Endothelial cell of umbilical vein (primary cell): ENCODE results near the gene SFT2D2. TPM values are rescaled to one million over a fixed set of nuclear protein-coding genes. Genes with fewer than 3 reads are reported as not detected.
A peak's percentile ranks its signal among the peaks of the same experiment; 100 is the strongest.

ENCODE experiments used
- BruUV-seq: library from RNA; stranded (reverse); fragments of 400-500 nt; replicated peaks from 2 replicates; lab custom pipeline; 2021; lab: Mats Ljungman, UMichigan
- CTCF ChIA-PET: fragments of 300-600, 350-600 bp; sonication (Branson Sonifier 250); formaldehyde crosslinking; loops from one replicate; lab custom pipeline; 2021; ENCODE audit warnings: antibody characterized with exemption, inconsistent platforms; lab: Charles Lee
- POLR2A ChIA-PET: fragments of 300-600, 350-600 bp; sonication (Branson Sonifier 250); formaldehyde crosslinking; loops from one replicate; lab custom pipeline; 2021; ENCODE audit warnings: antibody characterized with exemption, inconsistent platforms; lab: Charles Lee
- DNase-seq: peaks from one replicate; pipeline ENCODE4 v3.0.0-alpha.2; 2011; ENCODE audit warnings: low read depth, low spot score
- FAIRE-seq: peaks from 2 replicates; lab custom pipeline; 2011; peaks lifted over from hg19 to GRCh38; lab: Jason Lieb, UNC
- H2AFZ ChIP-seq: 2 replicates; pipeline ENCODE4 v1.6.0; 2012; ENCODE audit warnings: low read depth, low read length, control low read depth, inconsistent platforms
- H3K27ac ChIP-seq: 2 replicates; pipeline ENCODE4 v1.5.1; 2011; ENCODE audit warnings: low read depth, mild to moderate bottlenecking, control low read depth, low read length, moderate library complexity; ENCODE audit not compliant: insufficient read depth
- H3K27me3 ChIP-seq, 2 experiments: 2 replicates each; pipeline versions ENCODE4 v1.6.0 to v1.6.1; 2011; ENCODE audit warnings: low read length in 2 of 2, mixed read lengths in 1 of 2; ENCODE audit not compliant: control insufficient read depth in 2 of 2, insufficient read depth in 2 of 2
- H3K36me3 ChIP-seq, 2 experiments: 2 replicates in 1 of 2; 3 replicates in 1 of 2; pipeline ENCODE4 v1.5.1; 2011; ENCODE audit warnings: low read length in 2 of 2, mild to moderate bottlenecking in 1 of 2, moderate library complexity in 1 of 2; ENCODE audit not compliant: control insufficient read depth in 2 of 2, insufficient read depth in 2 of 2; ENCODE audit errors: extremely low read depth in 1 of 2
- H3K4me1 ChIP-seq: 3 replicates; pipeline ENCODE4 v1.5.1; 2011; ENCODE audit warnings: mild to moderate bottlenecking, low read length; ENCODE audit not compliant: control insufficient read depth, insufficient read depth; ENCODE audit errors: extremely low read depth
- H3K4me2 ChIP-seq: 2 replicates; pipeline ENCODE4 v1.6.1; 2011; ENCODE audit warnings: low read length, control low read depth, mixed read lengths; ENCODE audit not compliant: insufficient read depth
- H3K4me3 ChIP-seq, 3 experiments: fragments of 200-600 bp in 1 of 3; sonication (generic), shearing (Covaris generic) in 1 of 3; replicated peaks in 1 of 3; 2 replicates each; pipeline ENCODE4 v1.5.1; 2011 to 2016; ENCODE audit warnings: control low read depth in 3 of 3, low read length in 3 of 3, mild to moderate bottlenecking in 2 of 3, inconsistent platforms in 1 of 3, low read depth in 1 of 3, moderate library complexity in 1 of 3; ENCODE audit not compliant: insufficient read depth in 1 of 3
- H3K79me2 ChIP-seq: 2 replicates; pipeline ENCODE4 v1.6.0; 2012; ENCODE audit warnings: low read length, inconsistent platforms; ENCODE audit not compliant: control insufficient read depth, insufficient read depth
- H3K9ac ChIP-seq: replicated peaks from 2 replicates; pipeline ENCODE3; 2011; ENCODE audit warnings: low read length, control low read depth; ENCODE audit not compliant: insufficient read depth; ENCODE audit errors: extremely low read depth
- H3K9me1 ChIP-seq: replicated peaks from 3 replicates; pipeline ENCODE4 v1.6.0; 2011; ENCODE audit warnings: mild to moderate bottlenecking, low read length; ENCODE audit not compliant: control insufficient read depth, insufficient read depth; ENCODE audit errors: extremely low read depth
- H3K9me3 ChIP-seq: replicated peaks from 2 replicates; pipeline ENCODE4 v1.5.1; 2012; ENCODE audit warnings: low read length, inconsistent platforms; ENCODE audit not compliant: control insufficient read depth, insufficient read depth
- H4K20me1 ChIP-seq: replicated peaks from 2 replicates; pipeline ENCODE3; 2011; ENCODE audit warnings: mild to moderate bottlenecking, low read length; ENCODE audit not compliant: control insufficient read depth, insufficient read depth; ENCODE audit errors: extremely low read depth
- CTCF ChIP-seq, 2 donors: IDR thresholded peaks; 1 replicate in 1 of 2; 2 replicates in 1 of 2; pipeline ENCODE4 v1.5.1; 2011; ENCODE audit warnings: low read length in 2 of 2, mild to moderate bottlenecking in 2 of 2, moderate library complexity in 2 of 2, control low read depth in 1 of 2, inconsistent platforms in 1 of 2, low read depth in 1 of 2; ENCODE audit not compliant: insufficient read depth in 1 of 2; ENCODE audit errors: extremely low read depth in 1 of 2
- EZH2 ChIP-seq: IDR thresholded peaks from 2 replicates; pipeline ENCODE4 v1.6.1; 2012; ENCODE audit warnings: borderline replicate concordance, low read depth, mild to moderate bottlenecking, moderate library complexity, low read length, inconsistent platforms; ENCODE audit not compliant: severe bottlenecking
- FOS ChIP-seq: IDR thresholded peaks from 2 replicates; pipeline ENCODE4 v1.6.1; 2011; ENCODE audit warnings: mild to moderate bottlenecking, low read length, moderate library complexity, borderline replicate concordance; ENCODE audit not compliant: insufficient read depth
- JUN ChIP-seq: IDR thresholded peaks from 2 replicates; pipeline ENCODE4 v1.6.1; 2011; ENCODE audit warnings: borderline replicate concordance, low read depth; ENCODE audit not compliant: insufficient read length, insufficient read depth
- MAX ChIP-seq: IDR thresholded peaks from 2 replicates; pipeline ENCODE4 v1.6.1; 2011; ENCODE audit not compliant: insufficient read depth, insufficient read length
- MYC ChIP-seq: IDR thresholded peaks from one replicate; pipeline ENCODE4 v1.6.1; 2011; ENCODE audit warnings: mild to moderate bottlenecking, low read depth, low read length
- POLR2A ChIP-seq: IDR thresholded peaks from 2 replicates; pipeline ENCODE4 v1.6.1; 2012; ENCODE audit warnings: low read depth, mild to moderate bottlenecking, control low read depth, low read length
- POLR2AphosphoS5 ChIP-seq: IDR thresholded peaks from 2 replicates; pipeline ENCODE4 v1.6.1; 2012; ENCODE audit warnings: low read depth, mild to moderate bottlenecking, control low read depth, low read length, moderate library complexity; ENCODE audit not compliant: insufficient read depth
- dilution Hi-C: fragments of 300-500 bp; cut with MboI; formaldehyde crosslinking; loops from one replicate; pipeline ENCODE4 v1.15.0; 2019; ENCODE audit warnings: low sequenced_read_pairs; ENCODE audit not compliant: extremely low pct_ligation_motif_present
- intact Hi-C: fragments of 100-400 bp; cut with micrococcal nuclease; formaldehyde crosslinking; loops from one replicate; pipeline ENCODE4 v1.10.0; 2022
- polyA plus RNA-seq, 4 experiments: library from polyadenylated mRNA; depleted of rRNA in 3 of 4; stranded (reverse) in 3 of 4; unstranded in 1 of 4; fragments of >200 nt; gene quantifications; 2 replicates each; pipeline versions ENCODE4 v1.2.1 to v1.2.3, GENCODE V29; 2011 to 2012; ENCODE audit warnings: missing spikeins in 1 of 4
- total RNA-seq: library from RNA; stranded (reverse); gene quantifications from 2 replicates; pipeline ENCODE4 v1.2.3, GENCODE V29; 2021

SFT2D2 gene
- total and polyA plus RNA-seq, 2 donors (not counting 3 experiments of a cell fraction or from before 2014, with no cell fraction given) = 16.7 to 68.1 TPM

GRCh38 chr1:168285971-168286927, 60.4 kb downstream of the SFT2D2 start:
- no peak overlapping the region for H3K9ac ChIP-seq
- dilution Hi-C loops (no loop called here), intact Hi-C loops (loop anchor here (2.0 kb wide), 1 partner anchor 33 kb away; no protein-coding TSS in a partner anchor)
- H4K20me1 ChIP-seq = no peaks in the 10 kb centered on the region
- ChIA-PET CTCF (interaction anchor here (1.0 to 2.1 kb wide), 4 partner anchors 15 to 55 kb away, joined by 3 to 11 read pairs (median 4); no protein-coding TSS in a partner anchor), POLR2A (no interaction called here)
- BruUV-seq = no TSS peak
- no peaks in the 10 kb centered on the region for H3K9me1 ChIP-seq
- H3K36me3 ChIP-seq = no peaks in the 10 kb centered on the region
- no peak overlapping the region for H3K4me2 ChIP-seq
- DNase-seq (no peak), FAIRE-seq (no peak)
- no peak overlapping the region for H2AFZ ChIP-seq
- no peaks in the 10 kb centered on the region for H3K79me2 ChIP-seq
- no peaks in the 10 kb centered on the region for H3K27me3 ChIP-seq
- H3K4me3 ChIP-seq = no peak overlapping the region
- H3K4me1 ChIP-seq = peaks cover 14% of the 10 kb centered on the region
- no peaks in the 10 kb centered on the region for H3K9me3 ChIP-seq
- peak overlapping the region; percentile 42 for H3K27ac ChIP-seq
- TF ChIP-seq MAX (no peak), FOS (no peak)

- no peaks in the 10 kb centered on the region for H3K9me1 ChIP-seq
- peaks cover 14% of the 10 kb centered on the region for H3K4me1 ChIP-seq
- CTCF ChIA-PET = interaction anchor here (1.0 to 2.1 kb wide), 5 partner anchors 9 to 54 kb away, joined by 3 to 11 read pairs (median 5); no protein-coding TSS in a partner anchor
- no peaks in the 10 kb centered on the region for H3K36me3 ChIP-seq
- no peaks in the 10 kb centered on the region for H3K27me3 ChIP-seq
- H3K27ac ChIP-seq = peak overlapping the region; percentile 42
- H3K9ac ChIP-seq = no peak overlapping the region
- POLR2A ChIA-PET = no interaction called here
- no peaks in the 10 kb centered on the region for H3K9me3 ChIP-seq
- FAIRE-seq (peak; percentile 15), DNase-seq (peak; percentile 55)
- no peaks in the 10 kb centered on the region for H4K20me1 ChIP-seq
- H3K79me2 ChIP-seq = no peaks in the 10 kb centered on the region
- no TSS peak for BruUV-seq
- intact Hi-C loops = loop anchor here (1.0 to 2.0 kb wide), 2 partner anchors 26 to 32 kb away; no protein-coding TSS in a partner anchor
- no peak overlapping the region for H2AFZ ChIP-seq
- H3K4me2 ChIP-seq = peak overlapping the region; percentile 34
- H3K4me3 ChIP-seq = no peak overlapping the region
- dilution Hi-C loops = no loop called here
- TF ChIP-seq POLR2A (no peak), JUN (peak; percentile 77), MYC (no peak), POLR2AphosphoS5 (no peak), CTCF (IDR thresholded peaks at IDR 0.05; ENCODE audit: extremely low read depth in 1 of 2, insufficient read depth in 1 of 2, low read depth in 1 of 2, low read length in 2 of 2) (no peak), FOS (peak; percentile 77), MAX (no peak), EZH2 (no peak)
These were observed 61.4 kb downstream of the SFT2D2 start for GRCh38 chr1:168287237-168287664.
